Neuron (in vitro differentiated cells): ENCODE results near the gene CALM1.
A peak's percentile ranks its signal among the peaks of the same experiment; 100 is the strongest.

ENCODE experiments used
- H2AFZ ChIP-seq: one replicate; pipeline ENCODE4 v1.6.1; 2013; ENCODE audit warnings: low read depth, mild to moderate bottlenecking, inconsistent platforms, low read length, moderate library complexity
- H3K27me3 ChIP-seq: one replicate; pipeline ENCODE4 v1.6.1; 2013; ENCODE audit warnings: low read length; ENCODE audit not compliant: insufficient read depth
- H3K36me3 ChIP-seq: one replicate; pipeline ENCODE4 v1.6.1; 2013; ENCODE audit warnings: low read length; ENCODE audit not compliant: insufficient read depth
- H3K4me1 ChIP-seq: one replicate; pipeline ENCODE4 v1.6.1; 2013; ENCODE audit warnings: low read length; ENCODE audit not compliant: insufficient read depth
- H3K4me3 ChIP-seq: 2 replicates; pipeline ENCODE4 v1.5.1; 2013; ENCODE audit warnings: mild to moderate bottlenecking, low read length, moderate library complexity
- H3K9me3 ChIP-seq: one replicate; pipeline ENCODE4 v1.6.1; 2013; ENCODE audit warnings: low read length

The CALM1 gene

GRCh38 chr14:90424686-90425372 is 28.0 kb downstream of the CALM1 start:
- Histone ChIP-seq H3K27me3 (no peaks in the 10 kb centered on the region), H3K36me3 (no peaks in the 10 kb centered on the region), H3K9me3 (peaks cover 1% of the 10 kb centered on the region), H3K4me1 (peaks cover 25% of the 10 kb centered on the region), H2AFZ (no peak overlapping the region), H3K4me3 (no peak overlapping the region)

DNA sequence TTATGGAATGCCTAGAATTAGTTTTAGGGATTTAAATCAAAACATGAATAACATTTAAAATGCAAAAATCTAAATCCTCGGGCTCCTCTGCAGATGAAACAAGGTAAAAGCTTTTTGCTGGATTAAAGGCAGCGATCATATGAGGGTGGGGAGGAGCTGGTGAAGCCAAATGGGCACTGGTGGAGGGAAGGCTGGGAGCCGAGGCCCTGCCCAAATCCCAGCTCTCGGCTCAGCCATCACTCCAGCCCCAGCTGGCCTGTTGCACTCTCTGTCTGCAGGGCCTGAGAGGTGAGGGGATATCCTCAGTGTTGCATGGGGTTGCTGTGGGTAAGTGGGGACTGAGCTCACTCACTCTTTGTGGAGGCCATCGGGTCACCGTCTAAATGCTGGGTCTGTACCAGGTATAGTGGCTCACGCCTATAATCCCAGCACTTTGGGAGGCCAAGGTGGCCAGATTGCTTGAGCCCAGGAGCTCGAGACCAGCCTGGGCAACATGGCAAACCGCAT is 28.6 kb downstream of the CALM1 start:
- H3K27me3 ChIP-seq: no peaks in the 10 kb centered on the region
- H3K4me1 ChIP-seq: peaks cover 25% of the 10 kb centered on the region
- H3K36me3 ChIP-seq: no peaks in the 10 kb centered on the region
- H3K9me3 ChIP-seq: peaks cover 1% of the 10 kb centered on the region
- H3K4me3 ChIP-seq: no peak overlapping the region
- H2AFZ ChIP-seq: no peak overlapping the region

DNA sequence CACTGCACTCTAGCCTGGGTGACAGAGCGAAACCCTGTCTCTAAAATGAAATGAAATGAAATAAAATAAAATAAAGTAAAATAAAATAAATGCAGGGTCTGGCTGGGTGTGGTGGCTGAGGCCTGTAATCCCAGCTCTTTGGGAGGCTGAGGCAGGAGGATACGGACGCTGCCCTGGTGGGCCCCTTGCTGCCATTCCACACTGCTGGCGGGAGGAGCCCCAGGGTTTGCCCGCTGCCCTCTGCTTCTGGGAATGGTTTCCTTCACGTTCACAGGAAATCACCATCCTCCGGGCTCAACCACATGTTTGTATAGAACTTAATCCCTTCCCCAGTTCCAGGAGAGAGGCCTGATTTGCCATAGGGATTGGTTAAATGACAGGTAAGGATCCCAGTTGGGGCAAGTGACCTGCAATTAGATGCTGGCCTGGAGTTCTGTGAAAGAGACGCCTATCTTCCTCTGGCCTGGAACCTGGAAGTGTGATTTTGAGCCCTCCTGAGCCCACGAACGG is 29.3 kb downstream of the CALM1 start:
- H3K27me3 ChIP-seq: no peaks in the 10 kb centered on the region
- H3K4me3 ChIP-seq: no peak overlapping the region
- H3K36me3 ChIP-seq: no peaks in the 10 kb centered on the region
- peaks cover 21% of the 10 kb centered on the region for H3K4me1 ChIP-seq
- peaks cover 1% of the 10 kb centered on the region for H3K9me3 ChIP-seq
- H2AFZ ChIP-seq: no peak overlapping the region

DNA sequence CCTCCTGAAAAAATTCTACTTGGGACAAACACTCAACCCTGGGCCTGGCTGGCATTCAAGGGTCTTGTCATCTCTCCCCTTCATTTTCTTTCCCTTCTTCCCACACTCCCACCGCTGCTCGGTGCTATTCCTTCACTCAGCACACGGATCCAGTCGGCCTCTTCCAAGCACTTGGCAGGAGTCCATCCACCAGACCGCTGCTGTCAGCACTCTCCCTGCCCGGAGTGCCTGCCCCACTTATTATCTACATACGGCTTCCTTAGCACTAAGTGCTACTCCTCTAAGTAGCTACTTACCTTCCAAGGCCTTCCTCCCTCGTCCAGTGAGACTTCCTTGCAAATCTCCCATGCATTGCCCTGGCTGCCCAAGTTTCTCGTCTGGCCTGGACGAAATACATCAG is 29.8 kb downstream of the CALM1 start:
- Histone ChIP-seq H3K4me3 (no peak overlapping the region), H3K9me3 (peaks cover 1% of the 10 kb centered on the region), H3K36me3 (no peaks in the 10 kb centered on the region)

GRCh38 chr14:90427848-90428426 is 31.1 kb downstream of the CALM1 start:
- peaks cover 1% of the 10 kb centered on the region for H3K9me3 ChIP-seq
- no peak overlapping the region for H3K4me3 ChIP-seq
- no peak overlapping the region for H2AFZ ChIP-seq
- no peaks in the 10 kb centered on the region for H3K27me3 ChIP-seq
- peaks cover 11% of the 10 kb centered on the region for H3K4me1 ChIP-seq
- no peaks in the 10 kb centered on the region for H3K36me3 ChIP-seq

More for the DNA sequence above, 29.8 kb downstream of the CALM1 start:
- H2AFZ ChIP-seq: no peak overlapping the region
- peaks cover 16% of the 10 kb centered on the region for H3K4me1 ChIP-seq
- H3K27me3 ChIP-seq: no peaks in the 10 kb centered on the region

GRCh38 chr14:90428676-90429075 is 31.8 kb downstream of the CALM1 start:
- H2AFZ ChIP-seq: no peak overlapping the region
- H3K27me3 ChIP-seq: no peaks in the 10 kb centered on the region
- no peak overlapping the region for H3K4me3 ChIP-seq
- H3K4me1 ChIP-seq: peaks cover 11% of the 10 kb centered on the region
- H3K9me3 ChIP-seq: peaks cover 1% of the 10 kb centered on the region
- H3K36me3 ChIP-seq: no peaks in the 10 kb centered on the region

GRCh38 chr14:90429236-90429635 is 32.4 kb downstream of the CALM1 start:
- H2AFZ ChIP-seq: no peak overlapping the region
- peaks cover 1% of the 10 kb centered on the region for H3K9me3 ChIP-seq
- H3K4me1 ChIP-seq: peaks cover 8% of the 10 kb centered on the region
- H3K36me3 ChIP-seq: no peaks in the 10 kb centered on the region
- no peak overlapping the region for H3K4me3 ChIP-seq
- no peaks in the 10 kb centered on the region for H3K27me3 ChIP-seq

- H3K27me3 ChIP-seq: no peaks in the 10 kb centered on the region
- H3K4me1 ChIP-seq: peaks cover 3% of the 10 kb centered on the region
- H3K4me3 ChIP-seq: no peak overlapping the region
- no peak overlapping the region for H2AFZ ChIP-seq
- H3K36me3 ChIP-seq: no peaks in the 10 kb centered on the region
- peaks cover 1% of the 10 kb centered on the region for H3K9me3 ChIP-seq
Observed at GRCh38 chr14:90429754-90430153, 32.9 kb downstream of the CALM1 start.

GRCh38 chr14:90434370-90435020 is 37.7 kb downstream of the CALM1 start:
- H3K4me1 ChIP-seq: peaks cover under 1% of the 10 kb centered on the region
- no peaks in the 10 kb centered on the region for H3K36me3 ChIP-seq
- no peak overlapping the region for H2AFZ ChIP-seq
- H3K4me3 ChIP-seq: no peak overlapping the region
- no peaks in the 10 kb centered on the region for H3K27me3 ChIP-seq
- H3K9me3 ChIP-seq: no peaks in the 10 kb centered on the region

GRCh38 chr14:90438841-90439240 is 42.0 kb downstream of the CALM1 start:
- H3K9me3 ChIP-seq: no peaks in the 10 kb centered on the region
- H3K4me3 ChIP-seq: no peak overlapping the region
- no peak overlapping the region for H2AFZ ChIP-seq
- H3K4me1 ChIP-seq: peaks cover 12% of the 10 kb centered on the region
- no peaks in the 10 kb centered on the region for H3K36me3 ChIP-seq
- H3K27me3 ChIP-seq: no peaks in the 10 kb centered on the region

GRCh38 chr14:90440021-90440451 is 43.2 kb downstream of the CALM1 start:
- H3K9me3 ChIP-seq: no peaks in the 10 kb centered on the region
- peak overlapping the region; percentile 66 for H2AFZ ChIP-seq
- H3K4me1 ChIP-seq: peaks cover 12% of the 10 kb centered on the region
- H3K27me3 ChIP-seq: no peaks in the 10 kb centered on the region
- no peaks in the 10 kb centered on the region for H3K36me3 ChIP-seq
- H3K4me3 ChIP-seq: peak overlapping the region; percentile 8

DNA sequence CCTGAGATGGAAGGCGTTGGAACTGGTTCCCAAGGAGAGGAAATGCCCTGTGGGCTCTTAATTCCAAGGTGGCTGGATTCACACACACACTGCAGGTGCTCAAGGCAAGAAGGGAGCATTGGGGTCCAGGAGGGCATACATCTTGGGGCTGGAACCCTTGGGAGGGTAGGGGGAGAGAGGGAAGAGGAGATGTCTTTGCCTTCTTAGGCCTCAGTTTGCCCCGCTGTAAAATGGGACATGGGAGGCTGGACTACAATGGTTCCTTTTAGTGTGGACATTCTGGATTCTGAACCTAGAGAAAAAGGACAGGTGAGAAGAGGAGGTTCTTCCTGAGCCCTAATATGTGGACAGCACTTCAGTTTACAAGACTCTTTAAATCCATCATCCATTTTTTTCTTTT is 43.8 kb downstream of the CALM1 start:
- H2AFZ ChIP-seq: peak overlapping the region; percentile 66
- peaks cover 12% of the 10 kb centered on the region for H3K4me1 ChIP-seq
- no peak overlapping the region for H3K4me3 ChIP-seq
- H3K36me3 ChIP-seq: no peaks in the 10 kb centered on the region
- no peaks in the 10 kb centered on the region for H3K9me3 ChIP-seq
- H3K27me3 ChIP-seq: no peaks in the 10 kb centered on the region

DNA sequence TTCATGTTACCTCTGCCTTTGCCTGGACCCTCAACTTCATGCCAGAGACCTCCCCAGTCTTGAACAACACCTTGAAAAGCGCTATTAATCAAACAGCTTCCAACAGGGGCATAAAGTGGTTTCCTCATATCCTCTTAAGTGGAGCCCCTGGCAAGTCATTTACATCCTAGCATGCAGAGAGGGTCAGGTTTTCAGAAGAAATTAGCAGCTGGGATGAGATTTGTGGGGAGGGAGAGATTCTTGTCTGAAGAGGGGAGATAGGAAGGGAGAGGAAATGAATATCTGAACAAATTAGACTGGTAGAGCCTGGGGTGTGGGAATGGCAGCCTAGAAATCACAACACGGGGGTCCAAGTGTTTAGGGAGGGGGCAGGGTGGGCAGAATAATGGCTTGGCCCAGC is 45.6 kb downstream of the CALM1 start:
- Histone ChIP-seq H3K36me3 (no peaks in the 10 kb centered on the region), H2AFZ (no peak overlapping the region), H3K9me3 (no peaks in the 10 kb centered on the region), H3K4me1 (peaks cover 12% of the 10 kb centered on the region), H3K4me3 (no peak overlapping the region), H3K27me3 (no peaks in the 10 kb centered on the region)
